ENCODE results near the gene CISD3. TPM values are rescaled to one million over a fixed set of nuclear protein-coding genes. Genes with fewer than 3 reads are reported as not detected.

Gene CISD3
- total RNA-seq, 1 donor from 2014 or later = 18.4 TPM

GRCh38 chr17:38749223-38750043 is 19.3 kb downstream of the CISD3 start:
- DNase-seq (ENCODE audit: low spot score) = no peak
- Mint-ChIP-seq H3K27ac (ENCODE audit: unreplicated experiment) (peak overlapping the region; percentile 63), H3K4me1 (ENCODE audit: low read depth) (peaks cover 60% of the 10 kb centered on the region), H3K27me3 (ENCODE audit: low read depth) (no peaks in the 10 kb centered on the region), H3K9me3 (ENCODE audit: low read depth) (no peaks in the 10 kb centered on the region), H3K36me3 (ENCODE audit: low read depth) (peaks cover 1% of the 10 kb centered on the region), H3K4me3 (ENCODE audit: unreplicated experiment) (peak overlapping the region; percentile 79)
- TF ChIP-seq CTCF (IDR thresholded peaks at IDR 0.05) = peak; percentile 7

DNA sequence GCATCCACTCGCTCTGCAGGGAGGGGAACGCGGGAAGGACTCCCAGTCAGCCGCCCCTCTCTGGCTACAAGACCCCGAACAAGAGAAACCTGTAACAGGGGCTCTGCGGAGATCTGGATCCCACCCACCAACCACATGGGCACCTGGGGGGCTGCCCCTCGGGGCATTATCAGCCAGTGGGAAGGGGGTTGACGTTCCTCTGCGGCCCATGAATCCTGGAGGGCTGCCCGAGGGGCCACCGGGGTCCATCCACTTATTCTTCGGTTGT is 19.8 kb downstream of the CISD3 start:
- H3K36me3 Mint-ChIP-seq (ENCODE audit: low read depth) = peaks cover 1% of the 10 kb centered on the region
- peak overlapping the region; percentile 79 for H3K4me3 Mint-ChIP-seq (ENCODE audit: unreplicated experiment)
- no peak for DNase-seq (ENCODE audit: low spot score)
- H3K27ac Mint-ChIP-seq (ENCODE audit: unreplicated experiment) = peak overlapping the region; percentile 45
- no peak for TF ChIP-seq CTCF (IDR thresholded peaks at IDR 0.05)
- H3K27me3 Mint-ChIP-seq (ENCODE audit: low read depth) = no peaks in the 10 kb centered on the region
- H3K4me1 Mint-ChIP-seq (ENCODE audit: low read depth) = peaks cover 59% of the 10 kb centered on the region
- no peaks in the 10 kb centered on the region for H3K9me3 Mint-ChIP-seq (ENCODE audit: low read depth)

- H3K36me3 Mint-ChIP-seq (ENCODE audit: low read depth) = peaks cover 1% of the 10 kb centered on the region
Measured at GRCh38 chr17:38750312-38751121, 20.4 kb downstream of the CISD3 start.

DNA sequence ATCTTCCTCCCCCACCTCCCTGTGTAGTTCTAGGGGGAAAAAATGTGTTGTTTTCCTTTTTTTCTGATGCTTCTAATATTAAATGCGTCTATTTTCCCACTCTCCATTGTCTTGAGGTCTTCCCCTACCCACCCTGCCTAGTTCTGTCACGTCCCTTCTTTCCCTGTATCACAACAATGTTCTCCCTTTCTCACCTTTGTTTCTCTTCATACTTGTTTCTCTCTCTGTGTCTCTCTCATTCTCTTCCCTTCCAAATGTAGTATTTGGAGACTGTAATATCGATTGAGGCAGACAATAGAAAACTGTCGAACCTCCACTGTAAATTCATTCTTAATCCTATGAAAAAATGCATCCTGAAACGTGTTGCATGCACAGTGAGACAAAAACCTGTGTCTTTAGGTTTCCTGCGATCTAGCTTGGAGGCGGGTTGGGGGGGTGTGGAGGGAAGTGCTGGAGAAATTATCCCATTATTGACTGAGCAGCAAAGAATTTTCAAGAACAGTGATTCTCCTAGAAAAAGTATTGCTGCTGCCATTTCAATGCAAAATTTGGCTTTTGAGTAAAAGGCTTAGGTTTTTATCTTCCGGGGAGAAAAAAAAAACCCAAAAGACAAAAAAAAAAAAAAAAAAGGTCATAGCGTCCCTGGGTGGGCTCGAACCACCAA is 21.1 kb downstream of the CISD3 start:
- no peaks in the 10 kb centered on the region for H3K27me3 Mint-ChIP-seq (ENCODE audit: low read depth)
- TF ChIP-seq CTCF (IDR thresholded peaks at IDR 0.05) = no peak
- peak overlapping the region; percentile 93 for H3K4me3 Mint-ChIP-seq (ENCODE audit: unreplicated experiment)
- DNase-seq (ENCODE audit: low spot score) = no peak
- H3K9me3 Mint-ChIP-seq (ENCODE audit: low read depth) = no peaks in the 10 kb centered on the region
- H3K27ac Mint-ChIP-seq (ENCODE audit: unreplicated experiment) = peak overlapping the region; percentile 42
- H3K36me3 Mint-ChIP-seq (ENCODE audit: low read depth) = peaks cover 3% of the 10 kb centered on the region
- H3K4me1 Mint-ChIP-seq (ENCODE audit: low read depth) = peaks cover 46% of the 10 kb centered on the region

More at GRCh38 chr17:38750312-38751121, 20.4 kb downstream of the CISD3 start:
- Mint-ChIP-seq H3K27me3 (ENCODE audit: low read depth) (no peaks in the 10 kb centered on the region), H3K4me3 (ENCODE audit: unreplicated experiment) (peak overlapping the region; percentile 93), H3K9me3 (ENCODE audit: low read depth) (no peaks in the 10 kb centered on the region), H3K27ac (ENCODE audit: unreplicated experiment) (peak overlapping the region; percentile 42), H3K4me1 (ENCODE audit: low read depth) (peaks cover 53% of the 10 kb centered on the region)
- no peak for TF ChIP-seq CTCF (IDR thresholded peaks at IDR 0.05)
- DNase-seq (ENCODE audit: low spot score) = no peak

- TF ChIP-seq CTCF (IDR thresholded peaks at IDR 0.05) = no peak
- no peak for DNase-seq (ENCODE audit: low spot score)
- H3K4me1 Mint-ChIP-seq (ENCODE audit: low read depth) = peaks cover 40% of the 10 kb centered on the region
- H3K27ac Mint-ChIP-seq (ENCODE audit: unreplicated experiment) = peak overlapping the region; percentile 95
- H3K27me3 Mint-ChIP-seq (ENCODE audit: low read depth) = no peaks in the 10 kb centered on the region
- no peaks in the 10 kb centered on the region for H3K9me3 Mint-ChIP-seq (ENCODE audit: low read depth)
- H3K4me3 Mint-ChIP-seq (ENCODE audit: unreplicated experiment) = peak overlapping the region; percentile 93
- peaks cover 3% of the 10 kb centered on the region for H3K36me3 Mint-ChIP-seq (ENCODE audit: low read depth)
Measured at GRCh38 chr17:38751808-38752307, 21.7 kb downstream of the CISD3 start.

All from chondrocyte (in vitro differentiated cells).